GM11168 (cell line): ENCODE results near the gene LCE3C.
"Not testable (repeated sequence)": the region's sequence is repeated elsewhere in the genome, so short reads cannot be mapped to it uniquely, and the experiment has no call there.

Experiments
- in situ Hi-C: fragments of 300-500 bp; cut with MboI; formaldehyde crosslinking; loops from one replicate; pipeline ENCODE4 v1.12.0; 2022; ENCODE audit warnings: low sequenced_read_pairs; ENCODE audit not compliant: unreplicated experiment

The LCE3C gene

DNA sequence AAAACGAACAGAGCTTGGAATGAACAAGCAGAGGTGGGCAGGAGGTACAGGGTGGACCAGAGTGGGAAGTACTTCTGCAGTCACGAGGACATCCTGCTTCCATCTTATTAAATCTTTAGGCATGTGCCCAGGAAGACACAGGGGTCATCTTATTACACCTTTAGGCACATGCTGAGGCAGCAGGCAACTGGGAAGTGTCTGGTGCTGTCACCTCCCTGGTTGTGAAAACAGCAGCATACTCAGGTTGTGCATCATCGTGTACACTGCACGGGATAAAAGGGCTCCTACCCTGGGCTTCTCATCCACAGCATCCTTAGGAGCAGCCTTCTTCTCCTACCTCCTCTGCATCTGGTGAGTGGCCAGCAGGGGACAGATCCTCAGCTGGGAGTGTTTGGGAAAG is at the start of gene LCE3C:
Gene LCE3C, plus strand, starts transcription at position 301 of the 400 bp plus-strand sequence. CDS start 498 bp downstream, outside the sequence.
- in situ Hi-C loops = no loop called here

DNA sequence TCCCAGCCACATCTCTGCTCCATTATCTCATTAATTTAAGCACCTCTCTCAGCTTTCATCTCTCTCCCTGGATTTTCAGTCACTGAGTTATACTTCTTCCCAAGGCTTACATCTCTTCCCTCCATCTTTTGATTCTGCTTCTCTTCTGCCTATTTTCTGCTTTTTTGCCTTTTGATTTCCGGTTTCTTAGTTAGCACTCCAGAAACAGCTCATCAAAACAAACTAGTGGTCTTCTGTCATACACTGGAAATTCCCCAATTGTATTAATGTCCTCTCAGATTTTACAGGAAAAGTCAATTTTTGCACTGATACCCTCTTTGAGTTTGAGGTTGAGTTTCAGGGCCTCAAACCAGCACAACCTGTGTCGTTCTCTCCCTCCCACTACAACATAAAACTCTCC is 34.9 kb upstream of the LCE3C start:
- in situ Hi-C loops = no loop called here

DNA sequence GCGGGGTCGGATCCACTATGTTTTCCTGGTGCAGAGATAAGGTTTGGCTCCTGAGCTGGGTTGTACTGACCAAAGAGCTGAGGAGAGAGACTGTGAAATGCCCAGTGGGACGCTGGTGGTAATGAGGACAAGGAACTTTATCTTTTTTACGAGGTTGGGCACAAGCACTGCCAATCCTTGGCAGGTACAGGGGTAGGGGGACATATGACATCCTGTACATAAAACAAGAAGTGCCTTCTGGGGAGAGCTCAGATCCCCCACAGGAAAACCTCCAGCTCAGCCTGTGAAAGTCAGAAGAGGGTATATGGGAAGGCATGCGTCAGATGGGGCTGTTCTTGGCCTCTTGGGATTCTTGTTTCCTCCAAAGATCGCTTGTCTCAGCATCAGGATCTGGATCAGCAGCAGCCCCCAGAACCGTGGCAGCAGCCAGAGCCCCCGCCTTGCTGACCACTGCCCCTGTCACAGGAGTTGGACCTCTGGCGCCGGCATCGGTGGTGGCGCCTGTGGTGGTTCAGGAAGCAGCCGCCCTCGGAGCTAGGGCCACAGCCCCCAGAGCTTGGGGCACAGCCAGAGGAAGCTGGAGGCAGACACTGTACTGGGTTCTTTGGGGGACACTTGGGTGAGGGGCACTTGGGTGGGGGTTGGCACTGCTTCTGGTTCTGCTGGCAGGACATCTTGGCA is 34.4 kb upstream of the LCE3C start:
- in situ Hi-C loops = no loop called here

- in situ Hi-C loops = no loop called here
Measured at GRCh38 chr1:152566681-152567080, 33.4 kb upstream of the LCE3C start, which contains the start of gene LCE3E. Gene LCE3E, minus strand, starts transcription at chr1:152566780. Its CDS starts 572 bp downstream, at chr1:152566208.

DNA sequence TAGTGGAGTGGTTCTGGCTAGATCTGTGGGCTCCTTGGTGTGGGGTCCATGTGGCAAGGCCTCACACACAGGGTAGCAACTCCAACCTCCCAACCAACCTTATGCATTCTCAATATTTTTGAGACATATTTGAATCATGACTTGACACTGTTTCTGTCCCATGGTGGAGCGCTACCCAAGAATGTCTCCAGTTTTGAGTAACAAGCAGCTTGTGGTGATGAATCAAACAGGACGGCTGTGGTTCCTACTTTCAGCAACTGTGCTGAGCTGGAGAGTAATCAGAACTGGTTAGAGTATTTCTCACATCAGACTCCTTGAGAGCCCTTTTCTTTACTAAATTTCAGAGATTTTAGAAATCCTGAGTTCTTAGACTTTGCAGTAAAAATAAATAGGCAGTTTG is 22.9 kb upstream of the LCE3C start:
- in situ Hi-C loops = no loop called here

DNA sequence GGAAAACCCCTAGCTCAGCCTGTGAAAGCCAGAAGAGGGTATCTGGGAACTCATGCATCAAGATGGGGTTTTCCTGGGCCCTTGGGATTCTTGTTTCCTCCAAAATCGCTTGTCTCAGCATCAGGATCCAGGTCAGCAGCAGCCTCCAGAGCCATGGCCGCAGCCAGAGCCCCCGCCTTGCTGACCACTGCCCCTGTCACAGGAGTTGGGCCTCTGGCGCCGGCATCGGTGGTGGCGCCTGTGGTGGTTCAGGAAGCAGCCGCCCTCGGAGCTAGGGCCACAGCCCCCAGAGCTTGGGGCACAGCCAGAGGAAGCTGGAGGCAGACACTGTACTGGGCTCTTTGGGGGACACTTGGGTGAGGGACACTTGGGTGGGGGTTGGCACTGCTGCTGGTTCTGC is 20.5 kb upstream of the LCE3C start:
- in situ Hi-C loops = not testable (repeated sequence)

GRCh38 chr1:152580433-152580832 is 19.6 kb upstream of the LCE3C start, which contains the start of gene LCE3D:
Gene LCE3D, minus strand, starts transcription at chr1:152580516. Its CDS starts 580 bp downstream, at chr1:152579936.
- in situ Hi-C loops = no loop called here

DNA sequence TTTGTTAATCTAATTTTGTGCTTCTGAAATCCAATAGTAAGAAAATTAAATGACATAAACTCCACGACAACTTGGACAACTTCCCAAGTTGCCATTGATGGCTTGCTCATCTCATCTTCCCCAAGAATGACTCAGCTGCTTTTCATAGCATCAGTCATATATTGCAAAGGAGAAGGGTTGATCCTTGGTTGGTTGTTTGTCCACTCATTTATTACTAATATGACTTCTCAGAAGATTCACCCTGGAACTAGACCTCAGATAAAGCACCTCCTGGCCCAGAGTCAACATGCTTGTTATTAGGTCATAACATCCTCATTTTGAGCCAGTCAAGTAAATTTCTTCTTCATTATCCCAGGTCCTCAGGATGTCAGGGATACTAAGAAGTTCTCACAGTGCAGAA is 17.4 kb upstream of the LCE3C start:
- in situ Hi-C loops = no loop called here

GRCh38 chr1:152585586-152585985 is 14.4 kb upstream of the LCE3C start:
- in situ Hi-C loops = no loop called here

DNA sequence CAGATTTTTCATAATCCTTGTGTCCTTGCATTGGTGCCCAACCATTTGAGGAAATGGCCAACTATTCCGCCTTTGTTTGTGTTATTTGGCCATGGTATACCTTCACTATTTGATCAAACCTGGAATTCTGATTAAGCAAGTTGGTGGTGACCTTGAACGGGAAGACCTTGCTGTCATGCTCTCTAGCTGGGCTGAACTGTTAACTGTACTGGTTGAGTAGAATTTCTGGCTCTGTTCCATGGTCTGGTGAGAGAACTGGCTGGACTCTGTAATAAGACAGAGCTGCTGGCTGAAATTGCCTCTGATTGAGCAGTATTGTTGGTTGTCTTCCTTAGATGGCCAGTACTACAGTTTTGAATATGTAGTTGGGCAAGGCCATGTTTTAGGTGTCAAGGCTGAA is 3.0 kb upstream of the LCE3C start:
- in situ Hi-C loops = no loop called here

GRCh38 chr1:152613511-152613910 is 13.5 kb downstream of the LCE3C start, which contains the start of gene LCE3B:
Gene LCE3B, plus strand, starts transcription at chr1:152613811. Its CDS starts 0 bp downstream, at chr1:152613811.
- in situ Hi-C loops = no loop called here

DNA sequence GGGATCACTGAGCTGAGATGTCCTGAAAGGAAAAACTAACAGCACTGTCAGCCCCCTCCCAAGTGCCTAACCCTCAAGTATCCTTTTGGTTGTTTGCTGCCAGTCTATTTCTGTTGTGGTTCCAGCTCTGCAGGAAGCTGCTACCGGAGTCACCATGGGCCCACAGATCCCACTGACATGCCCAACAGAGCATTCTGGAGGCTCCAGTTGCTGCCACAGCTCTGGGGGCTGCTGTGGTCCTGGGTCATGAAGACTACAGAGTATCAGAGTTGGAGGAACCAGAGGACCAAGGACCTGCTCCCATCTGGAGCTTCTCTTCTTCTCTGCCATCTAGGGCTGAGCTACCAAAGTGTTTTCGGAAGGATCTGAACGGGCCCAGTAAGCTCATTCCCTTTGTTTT is 22.0 kb downstream of the LCE3C start:
- in situ Hi-C loops = no loop called here

DNA sequence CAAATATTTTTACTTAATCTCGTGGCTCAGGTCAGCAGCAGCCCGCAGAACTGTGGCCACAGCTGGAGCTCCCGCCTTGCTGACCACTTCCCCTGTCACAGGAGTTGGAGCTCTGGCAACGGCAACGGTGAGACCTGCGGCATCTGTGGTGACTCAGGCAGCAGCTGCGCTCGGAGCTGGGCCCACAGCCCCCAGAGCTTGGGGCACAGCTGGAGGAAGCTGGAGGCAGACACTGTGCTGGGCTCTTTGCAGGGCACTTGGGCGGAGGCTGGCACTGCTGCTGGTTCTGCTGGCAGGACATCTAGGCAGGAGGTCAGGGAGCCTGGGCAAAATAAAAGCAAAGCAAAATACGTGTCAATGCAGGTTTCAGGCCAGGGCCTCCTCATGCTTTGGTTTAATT is 22.8 kb downstream of the LCE3C start, which contains the start of gene LCE3A:
Gene LCE3A, minus strand, starts transcription at position 301 of the 400 bp plus-strand sequence. Its CDS starts 0 bp downstream, at position 301.
- in situ Hi-C loops = no loop called here

DNA sequence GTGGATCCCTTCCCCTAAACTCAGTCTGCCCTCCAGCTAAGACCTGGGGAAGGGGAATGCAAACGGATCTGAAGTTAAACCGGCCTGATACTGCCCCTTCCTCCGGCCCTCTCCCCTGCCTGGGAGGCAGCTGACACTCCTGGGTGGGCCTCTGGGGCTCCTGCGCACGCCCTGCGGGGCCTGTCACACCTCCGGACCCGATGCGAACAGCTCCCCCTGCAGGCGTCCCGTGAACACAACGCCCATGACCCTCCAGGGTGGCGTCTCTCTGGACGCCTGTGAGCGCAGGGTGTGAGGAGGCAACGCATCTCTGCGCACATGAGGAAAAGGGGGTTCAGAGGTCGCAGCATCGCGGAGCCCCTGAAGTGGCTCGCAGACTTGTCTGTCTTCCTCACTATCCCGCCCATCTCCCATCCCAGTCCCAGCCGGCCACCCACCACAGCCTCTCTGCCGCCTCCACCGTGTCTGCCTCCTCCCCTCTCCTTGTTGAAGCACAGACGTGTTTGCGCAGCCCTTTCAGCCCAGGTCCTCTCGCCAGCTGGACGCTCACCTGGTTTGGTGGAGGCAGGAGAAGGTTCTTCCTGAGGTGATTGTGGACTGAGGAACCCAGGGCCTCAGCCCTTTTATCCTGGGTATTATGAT is 23.3 kb downstream of the LCE3C start:
- in situ Hi-C loops = no loop called here

DNA sequence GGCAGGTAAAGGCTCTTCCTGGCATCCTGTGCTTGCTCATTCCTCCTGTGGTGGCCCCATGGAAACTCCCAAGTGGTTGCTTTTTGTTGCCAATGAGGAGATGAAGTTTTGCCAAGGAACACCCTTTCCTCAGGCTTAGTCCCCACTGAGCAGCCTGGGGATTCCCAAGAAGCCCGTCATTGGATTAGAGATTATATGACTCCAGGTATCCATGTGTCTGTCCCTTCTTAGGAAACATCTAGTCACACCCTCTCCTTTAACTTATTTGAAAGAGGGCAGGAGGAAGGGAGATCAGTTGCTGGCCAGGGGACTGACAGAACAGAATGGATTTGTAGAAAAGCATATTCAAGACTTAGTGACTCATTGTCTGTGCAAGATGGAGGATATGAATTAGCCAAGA is 26.7 kb downstream of the LCE3C start:
- in situ Hi-C loops = no loop called here

DNA sequence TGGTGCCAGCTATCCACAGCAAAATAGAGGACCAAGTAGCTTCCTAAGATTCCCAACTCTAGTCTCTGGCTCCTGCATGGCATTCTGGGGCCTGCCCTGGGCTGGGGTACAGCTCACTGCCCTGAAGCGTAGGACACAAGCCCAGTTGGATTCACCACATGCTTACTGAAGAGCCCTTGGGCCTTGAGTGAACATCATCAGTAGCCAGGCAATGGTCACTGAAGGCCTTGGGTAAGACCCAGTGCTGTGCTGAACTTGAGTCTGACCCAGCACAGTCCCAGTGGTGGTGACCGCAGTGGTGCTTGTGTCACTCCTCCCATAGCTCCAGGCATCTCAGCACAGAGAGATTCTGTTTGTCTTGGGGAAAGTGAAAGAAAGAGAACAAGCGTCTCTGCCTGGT is 30.6 kb downstream of the LCE3C start:
- in situ Hi-C loops = no loop called here

DNA sequence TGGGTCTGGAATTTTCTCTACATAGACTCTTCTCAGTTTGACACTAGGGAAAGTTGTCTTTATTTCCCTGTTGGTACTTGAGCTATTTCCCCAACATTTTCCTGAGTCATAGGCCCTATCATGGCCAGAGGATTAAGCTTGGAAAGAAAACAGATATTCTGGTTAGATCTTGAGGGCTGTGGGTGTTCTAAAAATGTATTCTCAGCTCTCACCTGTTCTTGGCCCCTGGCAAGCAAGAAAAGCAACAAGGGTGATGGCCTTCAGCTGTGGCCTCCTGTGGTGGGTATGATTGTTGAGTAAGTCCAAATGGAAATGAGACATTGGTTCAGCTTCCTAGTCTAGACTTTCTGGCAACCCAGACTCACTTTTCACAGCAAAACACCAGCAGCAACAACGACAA is 40.3 kb downstream of the LCE3C start:
- in situ Hi-C loops = no loop called here

DNA sequence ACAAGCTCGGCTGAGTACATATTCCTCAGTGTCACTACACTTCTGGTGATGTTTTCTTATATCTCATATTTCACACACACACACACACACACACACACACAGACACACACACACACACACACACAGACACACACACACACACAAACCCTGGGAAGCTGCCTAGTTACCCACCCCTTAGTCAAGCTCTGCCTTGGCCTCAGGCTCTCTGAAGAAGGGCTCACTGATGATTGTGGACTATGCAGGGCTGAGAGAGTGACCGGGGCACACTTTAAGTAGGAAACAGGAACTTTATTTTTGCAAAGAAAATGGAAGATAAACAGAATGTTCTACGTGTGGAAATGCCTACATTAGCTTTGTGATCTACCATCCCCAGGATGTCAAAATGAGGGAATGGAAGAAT is 43.9 kb downstream of the LCE3C start:
- in situ Hi-C loops = no loop called here

DNA sequence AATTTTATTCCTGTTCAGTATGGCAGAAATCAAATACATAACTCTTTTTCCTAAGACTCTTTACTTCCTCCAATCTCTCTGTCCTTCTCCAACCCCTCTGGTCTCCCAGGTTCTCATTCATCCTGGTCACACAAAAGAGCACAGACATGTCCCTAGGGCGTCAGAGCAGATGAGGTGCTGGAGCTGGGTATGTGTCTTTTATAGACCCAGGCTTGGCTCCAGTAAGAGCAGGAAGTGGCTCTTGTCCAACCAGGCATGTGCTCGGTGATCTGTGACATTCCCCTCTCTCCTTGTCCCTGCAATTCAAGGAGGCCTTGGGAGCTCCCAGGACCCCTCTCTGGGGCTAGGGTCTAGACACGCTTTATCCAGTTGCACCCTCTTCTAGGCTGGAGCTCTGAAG is 45.1 kb downstream of the LCE3C start:
- in situ Hi-C loops = no loop called here

DNA sequence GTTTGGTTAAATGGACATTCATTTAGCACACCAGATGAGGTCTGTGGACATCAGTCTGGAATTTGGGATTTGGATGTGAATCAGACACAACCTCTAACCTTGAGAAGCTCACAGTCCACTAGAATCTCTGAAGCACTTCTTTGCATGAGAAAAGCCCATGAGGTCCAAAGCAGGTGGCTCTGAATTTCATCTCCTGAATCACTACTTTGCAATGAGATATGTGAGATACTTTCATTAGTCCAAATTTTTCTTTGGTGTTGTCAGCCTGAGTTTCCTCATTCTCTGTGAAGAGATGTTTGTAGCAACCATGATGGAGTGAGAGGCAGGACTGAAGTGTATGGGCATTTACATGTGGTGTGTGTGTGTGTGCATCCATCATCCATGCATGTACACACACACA is 46.6 kb downstream of the LCE3C start:
- in situ Hi-C loops = no loop called here
